Endothelial cell of umbilical vein (primary cell): Measurements from ENCODE around the gene TRIM29. TPM values are rescaled to one million over a fixed set of nuclear protein-coding genes. Genes with fewer than 3 reads are reported as not detected.
"Not testable (repeated sequence)": the region's sequence is repeated elsewhere in the genome, so short reads cannot be mapped to it uniquely, and the experiment has no call there.

Source experiments
- BruUV-seq: library from RNA; stranded (reverse); fragments of 400-500 nt; replicated peaks from 2 replicates; lab custom pipeline; 2021; lab: Mats Ljungman, UMichigan
- CTCF ChIA-PET: fragments of 300-600, 350-600 bp; sonication (Branson Sonifier 250); formaldehyde crosslinking; loops from one replicate; lab custom pipeline; 2021; ENCODE audit warnings: antibody characterized with exemption, inconsistent platforms; lab: Charles Lee
- POLR2A ChIA-PET: fragments of 300-600, 350-600 bp; sonication (Branson Sonifier 250); formaldehyde crosslinking; loops from one replicate; lab custom pipeline; 2021; ENCODE audit warnings: antibody characterized with exemption, inconsistent platforms; lab: Charles Lee
- DNase-seq: peaks from one replicate; pipeline ENCODE4 v3.0.0-alpha.2; 2011; ENCODE audit warnings: low read depth, low spot score
- FAIRE-seq: peaks from 2 replicates; lab custom pipeline; 2011; peaks lifted over from hg19 to GRCh38; lab: Jason Lieb, UNC
- H2AFZ ChIP-seq: 2 replicates; pipeline ENCODE4 v1.6.0; 2012; ENCODE audit warnings: low read depth, low read length, control low read depth, inconsistent platforms
- H3K27ac ChIP-seq: 2 replicates; pipeline ENCODE4 v1.5.1; 2011; ENCODE audit warnings: low read depth, mild to moderate bottlenecking, control low read depth, low read length, moderate library complexity; ENCODE audit not compliant: insufficient read depth
- H3K27me3 ChIP-seq, 2 experiments: 2 replicates each; pipeline versions ENCODE4 v1.6.0 to v1.6.1; 2011; ENCODE audit warnings: low read length in 2 of 2, mixed read lengths in 1 of 2; ENCODE audit not compliant: control insufficient read depth in 2 of 2, insufficient read depth in 2 of 2
- H3K36me3 ChIP-seq, 2 experiments: 2 replicates in 1 of 2; 3 replicates in 1 of 2; pipeline ENCODE4 v1.5.1; 2011; ENCODE audit warnings: low read length in 2 of 2, mild to moderate bottlenecking in 1 of 2, moderate library complexity in 1 of 2; ENCODE audit not compliant: control insufficient read depth in 2 of 2, insufficient read depth in 2 of 2; ENCODE audit errors: extremely low read depth in 1 of 2
- H3K4me1 ChIP-seq: 3 replicates; pipeline ENCODE4 v1.5.1; 2011; ENCODE audit warnings: mild to moderate bottlenecking, low read length; ENCODE audit not compliant: control insufficient read depth, insufficient read depth; ENCODE audit errors: extremely low read depth
- H3K4me2 ChIP-seq: 2 replicates; pipeline ENCODE4 v1.6.1; 2011; ENCODE audit warnings: low read length, control low read depth, mixed read lengths; ENCODE audit not compliant: insufficient read depth
- H3K4me3 ChIP-seq, 3 experiments: fragments of 200-600 bp in 1 of 3; sonication (generic), shearing (Covaris generic) in 1 of 3; replicated peaks in 1 of 3; 2 replicates each; pipeline ENCODE4 v1.5.1; 2011 to 2016; ENCODE audit warnings: control low read depth in 3 of 3, low read length in 3 of 3, mild to moderate bottlenecking in 2 of 3, inconsistent platforms in 1 of 3, low read depth in 1 of 3, moderate library complexity in 1 of 3; ENCODE audit not compliant: insufficient read depth in 1 of 3
- H3K79me2 ChIP-seq: 2 replicates; pipeline ENCODE4 v1.6.0; 2012; ENCODE audit warnings: low read length, inconsistent platforms; ENCODE audit not compliant: control insufficient read depth, insufficient read depth
- H3K9ac ChIP-seq: replicated peaks from 2 replicates; pipeline ENCODE3; 2011; ENCODE audit warnings: low read length, control low read depth; ENCODE audit not compliant: insufficient read depth; ENCODE audit errors: extremely low read depth
- H3K9me1 ChIP-seq: replicated peaks from 3 replicates; pipeline ENCODE4 v1.6.0; 2011; ENCODE audit warnings: mild to moderate bottlenecking, low read length; ENCODE audit not compliant: control insufficient read depth, insufficient read depth; ENCODE audit errors: extremely low read depth
- H3K9me3 ChIP-seq: replicated peaks from 2 replicates; pipeline ENCODE4 v1.5.1; 2012; ENCODE audit warnings: low read length, inconsistent platforms; ENCODE audit not compliant: control insufficient read depth, insufficient read depth
- H4K20me1 ChIP-seq: replicated peaks from 2 replicates; pipeline ENCODE3; 2011; ENCODE audit warnings: mild to moderate bottlenecking, low read length; ENCODE audit not compliant: control insufficient read depth, insufficient read depth; ENCODE audit errors: extremely low read depth
- FOS ChIP-seq: IDR thresholded peaks from 2 replicates; pipeline ENCODE4 v1.6.1; 2011; ENCODE audit warnings: mild to moderate bottlenecking, low read length, moderate library complexity, borderline replicate concordance; ENCODE audit not compliant: insufficient read depth
- JUN ChIP-seq: IDR thresholded peaks from 2 replicates; pipeline ENCODE4 v1.6.1; 2011; ENCODE audit warnings: borderline replicate concordance, low read depth; ENCODE audit not compliant: insufficient read length, insufficient read depth
- MYC ChIP-seq: IDR thresholded peaks from one replicate; pipeline ENCODE4 v1.6.1; 2011; ENCODE audit warnings: mild to moderate bottlenecking, low read depth, low read length
- dilution Hi-C: fragments of 300-500 bp; cut with MboI; formaldehyde crosslinking; loops from one replicate; pipeline ENCODE4 v1.15.0; 2019; ENCODE audit warnings: low sequenced_read_pairs; ENCODE audit not compliant: extremely low pct_ligation_motif_present
- intact Hi-C: fragments of 100-400 bp; cut with micrococcal nuclease; formaldehyde crosslinking; loops from one replicate; pipeline ENCODE4 v1.10.0; 2022
- polyA plus RNA-seq, 4 experiments: library from polyadenylated mRNA; depleted of rRNA in 3 of 4; stranded (reverse) in 3 of 4; unstranded in 1 of 4; fragments of >200 nt; gene quantifications; 2 replicates each; pipeline versions ENCODE4 v1.2.1 to v1.2.3, GENCODE V29; 2011 to 2012; ENCODE audit warnings: missing spikeins in 1 of 4
- total RNA-seq: library from RNA; stranded (reverse); gene quantifications from 2 replicates; pipeline ENCODE4 v1.2.3, GENCODE V29; 2021
- TF ChIP-seq, protein P1 (sequence below), 2 donors: IDR thresholded peaks; 1 replicate in 1 of 2; 2 replicates in 1 of 2; pipeline ENCODE4 v1.5.1; 2011; ENCODE audit warnings: low read length in 2 of 2, mild to moderate bottlenecking in 2 of 2, moderate library complexity in 2 of 2, control low read depth in 1 of 2, inconsistent platforms in 1 of 2, low read depth in 1 of 2; ENCODE audit not compliant: insufficient read depth in 1 of 2; ENCODE audit errors: extremely low read depth in 1 of 2

TRIM29 gene
- total and polyA plus RNA-seq, 2 donors (not counting 3 experiments of a cell fraction or from before 2014, with no cell fraction given), result not detected

DNA sequence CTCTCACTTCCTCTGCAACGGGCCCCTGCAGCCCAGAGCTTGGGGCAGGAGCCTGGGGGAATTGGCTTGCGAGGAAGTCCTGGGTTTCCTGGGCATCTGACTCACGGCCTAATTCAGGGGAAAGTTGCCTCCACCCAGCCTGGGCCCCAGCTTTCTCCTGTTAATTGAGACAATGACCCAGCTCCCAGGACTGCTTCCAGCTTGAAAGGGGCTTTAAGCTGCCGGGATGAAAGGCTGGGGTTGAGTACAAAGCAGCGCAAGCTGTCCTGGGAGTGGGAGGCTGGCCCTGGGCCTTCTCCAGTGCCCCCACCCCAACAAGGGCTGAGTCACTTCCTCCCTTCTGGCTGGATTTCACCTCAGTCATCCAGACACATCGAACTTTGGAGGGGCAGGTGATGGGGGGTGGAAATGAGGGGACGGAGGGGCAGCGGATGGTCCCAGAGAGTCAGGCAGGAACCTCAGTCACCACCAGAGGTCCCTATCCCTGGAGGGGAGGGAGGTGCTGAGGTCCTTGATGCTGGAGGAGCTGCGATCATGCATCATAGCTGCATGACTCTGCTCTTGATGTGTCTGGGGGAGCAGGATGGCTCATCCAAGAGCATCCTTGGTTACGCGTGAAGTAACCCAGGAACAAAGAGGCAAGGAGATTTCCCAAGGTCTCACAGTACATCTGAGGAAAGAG, 42.8 kb upstream of the TRIM29 start:
- dilution Hi-C loops (no loop called here), intact Hi-C loops (no loop called here)
- H3K9ac ChIP-seq, result no peak overlapping the region
- no peaks in the 10 kb centered on the region for H3K79me2 ChIP-seq
- DNase-seq (peak; percentile 42), FAIRE-seq (no peak)
- H3K9me3 ChIP-seq, result no peaks in the 10 kb centered on the region
- H3K4me1 ChIP-seq, result no peaks in the 10 kb centered on the region
- no peak overlapping the region for H2AFZ ChIP-seq
- H3K36me3 ChIP-seq, result no peaks in the 10 kb centered on the region
- H3K4me3 ChIP-seq, result no peak overlapping the region
- no peak overlapping the region for H3K27ac ChIP-seq
- TF ChIP-seq MYC (no peak), JUN (no peak), FOS (no peak)
- TF ChIP-seq, protein P1, sequence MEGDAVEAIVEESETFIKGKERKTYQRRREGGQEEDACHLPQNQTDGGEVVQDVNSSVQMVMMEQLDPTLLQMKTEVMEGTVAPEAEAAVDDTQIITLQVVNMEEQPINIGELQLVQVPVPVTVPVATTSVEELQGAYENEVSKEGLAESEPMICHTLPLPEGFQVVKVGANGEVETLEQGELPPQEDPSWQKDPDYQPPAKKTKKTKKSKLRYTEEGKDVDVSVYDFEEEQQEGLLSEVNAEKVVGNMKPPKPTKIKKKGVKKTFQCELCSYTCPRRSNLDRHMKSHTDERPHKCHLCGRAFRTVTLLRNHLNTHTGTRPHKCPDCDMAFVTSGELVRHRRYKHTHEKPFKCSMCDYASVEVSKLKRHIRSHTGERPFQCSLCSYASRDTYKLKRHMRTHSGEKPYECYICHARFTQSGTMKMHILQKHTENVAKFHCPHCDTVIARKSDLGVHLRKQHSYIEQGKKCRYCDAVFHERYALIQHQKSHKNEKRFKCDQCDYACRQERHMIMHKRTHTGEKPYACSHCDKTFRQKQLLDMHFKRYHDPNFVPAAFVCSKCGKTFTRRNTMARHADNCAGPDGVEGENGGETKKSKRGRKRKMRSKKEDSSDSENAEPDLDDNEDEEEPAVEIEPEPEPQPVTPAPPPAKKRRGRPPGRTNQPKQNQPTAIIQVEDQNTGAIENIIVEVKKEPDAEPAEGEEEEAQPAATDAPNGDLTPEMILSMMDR (IDR thresholded peaks at IDR 0.05; ENCODE audit: extremely low read depth in 1 of 2, insufficient read depth in 1 of 2, low read depth in 1 of 2, low read length in 2 of 2), result peak in 1 of 2 donors; percentile 34
- H3K4me2 ChIP-seq, result no peak overlapping the region
- no peaks in the 10 kb centered on the region for H3K9me1 ChIP-seq
- POLR2A ChIA-PET, result no interaction called here
- H4K20me1 ChIP-seq, result no peaks in the 10 kb centered on the region
- no TSS peak for BruUV-seq
- H3K27me3 ChIP-seq, result peaks cover 0 to 13% of the 10 kb centered on the region in 2 experiments
- CTCF ChIA-PET, result interaction anchor here (0.6 to 5.5 kb wide), 17 partner anchors 9 to 451 kb away, joined by 3 to 71 read pairs (median 7); partner anchors contain the start of gene NECTIN1

DNA sequence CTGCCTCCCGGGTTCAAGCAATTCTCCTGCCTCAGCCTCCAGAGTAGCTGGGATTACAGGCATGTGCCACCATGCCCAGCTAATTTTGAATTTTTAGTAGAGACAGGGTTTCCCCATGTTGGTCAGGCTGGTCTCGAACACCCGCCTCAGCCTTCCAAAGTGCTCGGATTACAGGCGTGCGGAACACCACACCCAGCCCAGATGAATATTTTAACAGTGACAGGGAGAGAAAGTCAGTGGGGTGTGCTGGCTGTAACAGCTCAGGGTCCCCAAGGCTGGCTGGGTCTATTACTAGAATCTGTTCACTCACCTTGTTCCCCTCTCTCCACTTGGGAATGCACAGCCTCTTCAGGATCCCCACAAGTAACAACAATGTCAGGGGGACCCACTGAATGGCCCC, 42.1 kb upstream of the TRIM29 start:
- BruUV-seq, H3K36me3 ChIP-seq, H3K4me3 ChIP-seq, H3K9ac ChIP-seq, dilution Hi-C loops, H3K27ac ChIP-seq, H3K79me2 ChIP-seq, intact Hi-C loops, FAIRE-seq, H3K9me3 ChIP-seq, H3K4me2 ChIP-seq, H3K4me1 ChIP-seq, POLR2A ChIA-PET, H3K9me1 ChIP-seq, H2AFZ ChIP-seq, H4K20me1 ChIP-seq, DNase-seq: not testable (repeated sequence)
- peaks cover 3 to 17% of the 10 kb centered on the region in 2 experiments for H3K27me3 ChIP-seq
- CTCF ChIA-PET, result interaction anchor here (0.8 to 5.5 kb wide), 13 partner anchors 10 to 451 kb away, joined by 3 to 71 read pairs (median 7); partner anchors contain the start of gene NECTIN1
